ENCODE data around the gene HAO2. TPM values are rescaled to one million over a fixed set of nuclear protein-coding genes. Genes with fewer than 3 reads are reported as not detected.

The HAO2 gene
- total RNA-seq, 1 experiment from 2014 or later: not detected

DNA sequence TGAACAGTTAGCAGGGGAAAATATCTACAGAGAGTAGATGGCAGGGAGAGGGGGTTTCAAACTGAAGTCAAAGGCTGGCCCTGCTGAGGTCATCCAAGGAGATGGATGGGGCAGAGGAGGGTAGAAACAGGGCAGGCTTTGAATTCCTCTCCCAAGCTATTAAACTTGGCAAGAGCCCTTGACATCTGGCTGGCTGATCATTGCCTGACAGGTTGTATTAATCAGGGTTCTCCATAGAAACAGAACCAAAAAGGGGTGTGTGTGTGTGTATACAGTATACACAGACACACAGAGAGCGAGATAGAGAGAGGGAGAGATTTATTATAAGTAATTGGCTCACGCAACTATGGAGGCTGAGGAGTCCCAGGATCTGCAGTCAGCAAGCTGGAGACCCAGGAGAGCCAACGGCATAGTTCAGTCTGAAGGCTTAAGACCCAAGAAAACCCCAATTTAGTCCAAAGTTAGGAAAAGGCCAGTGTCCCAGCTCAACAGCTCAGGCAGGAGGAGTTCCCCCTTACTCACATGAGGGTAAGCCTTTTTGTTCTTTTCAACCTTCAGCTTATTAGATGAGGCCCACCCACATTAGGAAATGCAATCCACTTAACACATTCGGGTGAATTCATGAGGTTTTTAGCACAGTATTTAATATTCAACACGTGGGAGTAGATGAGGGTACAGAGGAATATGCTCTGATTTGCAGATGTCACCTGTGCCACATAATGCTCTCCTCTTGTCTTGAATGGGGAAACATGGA lies 46.7 kb upstream of the HAO2 start:
- CTCF ChIA-PET: no interaction called here
- H3K36me3 ChIP-seq (ENCODE audit: control insufficient read depth, insufficient read depth, low read length): no peaks in the 10 kb centered on the region
- no peaks in the 10 kb centered on the region for H3K9me3 ChIP-seq (ENCODE audit: control insufficient read depth, insufficient read depth, low read depth, low read length)
- in situ Hi-C loops (cut with HindIII; ENCODE audit: low pct_unique_long_range_greater_than_20kb, low sequenced_read_pairs) (no loop called here), intact Hi-C loops (cut with micrococcal nuclease; ENCODE audit: unreplicated experiment) (no loop called here)
- POLR2A ChIA-PET: no interaction called here
- H3K4me1 ChIP-seq (ENCODE audit: control insufficient read depth, insufficient read depth, low read length): no peaks in the 10 kb centered on the region
- BruUV-seq (replicated peaks): no TSS peak
- H3K27ac ChIP-seq (ENCODE audit: low read length): no peak overlapping the region
- no peaks in the 10 kb centered on the region for H3K27me3 ChIP-seq (ENCODE audit: control insufficient read depth, insufficient read depth, low read length)
- ATAC-seq (no peak), DNase-seq (ENCODE audit: low read depth, low spot score) (no peak)
- H3K4me3 ChIP-seq (ENCODE audit: low read depth in 2 of 2, low read length in 2 of 2): no peak overlapping the region
- TF ChIP-seq TCF7L2 (IDR thresholded peaks at IDR 0.05; ENCODE audit: low read depth, low read length): no peak
- no peak for TF ChIP-seq SIN3A (IDR thresholded peaks at IDR 0.05; ENCODE audit: borderline replicate concordance, insufficient read depth, low read depth, low read length)
- TF ChIP-seq, protein P1, sequence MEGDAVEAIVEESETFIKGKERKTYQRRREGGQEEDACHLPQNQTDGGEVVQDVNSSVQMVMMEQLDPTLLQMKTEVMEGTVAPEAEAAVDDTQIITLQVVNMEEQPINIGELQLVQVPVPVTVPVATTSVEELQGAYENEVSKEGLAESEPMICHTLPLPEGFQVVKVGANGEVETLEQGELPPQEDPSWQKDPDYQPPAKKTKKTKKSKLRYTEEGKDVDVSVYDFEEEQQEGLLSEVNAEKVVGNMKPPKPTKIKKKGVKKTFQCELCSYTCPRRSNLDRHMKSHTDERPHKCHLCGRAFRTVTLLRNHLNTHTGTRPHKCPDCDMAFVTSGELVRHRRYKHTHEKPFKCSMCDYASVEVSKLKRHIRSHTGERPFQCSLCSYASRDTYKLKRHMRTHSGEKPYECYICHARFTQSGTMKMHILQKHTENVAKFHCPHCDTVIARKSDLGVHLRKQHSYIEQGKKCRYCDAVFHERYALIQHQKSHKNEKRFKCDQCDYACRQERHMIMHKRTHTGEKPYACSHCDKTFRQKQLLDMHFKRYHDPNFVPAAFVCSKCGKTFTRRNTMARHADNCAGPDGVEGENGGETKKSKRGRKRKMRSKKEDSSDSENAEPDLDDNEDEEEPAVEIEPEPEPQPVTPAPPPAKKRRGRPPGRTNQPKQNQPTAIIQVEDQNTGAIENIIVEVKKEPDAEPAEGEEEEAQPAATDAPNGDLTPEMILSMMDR (IDR thresholded peaks at IDR 0.05): no peak
- TF ChIP-seq, protein P2, sequence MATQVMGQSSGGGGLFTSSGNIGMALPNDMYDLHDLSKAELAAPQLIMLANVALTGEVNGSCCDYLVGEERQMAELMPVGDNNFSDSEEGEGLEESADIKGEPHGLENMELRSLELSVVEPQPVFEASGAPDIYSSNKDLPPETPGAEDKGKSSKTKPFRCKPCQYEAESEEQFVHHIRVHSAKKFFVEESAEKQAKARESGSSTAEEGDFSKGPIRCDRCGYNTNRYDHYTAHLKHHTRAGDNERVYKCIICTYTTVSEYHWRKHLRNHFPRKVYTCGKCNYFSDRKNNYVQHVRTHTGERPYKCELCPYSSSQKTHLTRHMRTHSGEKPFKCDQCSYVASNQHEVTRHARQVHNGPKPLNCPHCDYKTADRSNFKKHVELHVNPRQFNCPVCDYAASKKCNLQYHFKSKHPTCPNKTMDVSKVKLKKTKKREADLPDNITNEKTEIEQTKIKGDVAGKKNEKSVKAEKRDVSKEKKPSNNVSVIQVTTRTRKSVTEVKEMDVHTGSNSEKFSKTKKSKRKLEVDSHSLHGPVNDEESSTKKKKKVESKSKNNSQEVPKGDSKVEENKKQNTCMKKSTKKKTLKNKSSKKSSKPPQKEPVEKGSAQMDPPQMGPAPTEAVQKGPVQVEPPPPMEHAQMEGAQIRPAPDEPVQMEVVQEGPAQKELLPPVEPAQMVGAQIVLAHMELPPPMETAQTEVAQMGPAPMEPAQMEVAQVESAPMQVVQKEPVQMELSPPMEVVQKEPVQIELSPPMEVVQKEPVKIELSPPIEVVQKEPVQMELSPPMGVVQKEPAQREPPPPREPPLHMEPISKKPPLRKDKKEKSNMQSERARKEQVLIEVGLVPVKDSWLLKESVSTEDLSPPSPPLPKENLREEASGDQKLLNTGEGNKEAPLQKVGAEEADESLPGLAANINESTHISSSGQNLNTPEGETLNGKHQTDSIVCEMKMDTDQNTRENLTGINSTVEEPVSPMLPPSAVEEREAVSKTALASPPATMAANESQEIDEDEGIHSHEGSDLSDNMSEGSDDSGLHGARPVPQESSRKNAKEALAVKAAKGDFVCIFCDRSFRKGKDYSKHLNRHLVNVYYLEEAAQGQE (IDR thresholded peaks at IDR 0.05; ENCODE audit: insufficient read depth in 1 of 2, low read depth in 2 of 2, low read length in 1 of 2): no peak
- TF ChIP-seq POLR2AphosphoS5 (IDR thresholded peaks at IDR 0.05; ENCODE audit: low read depth, low read length): no peak

DNA sequence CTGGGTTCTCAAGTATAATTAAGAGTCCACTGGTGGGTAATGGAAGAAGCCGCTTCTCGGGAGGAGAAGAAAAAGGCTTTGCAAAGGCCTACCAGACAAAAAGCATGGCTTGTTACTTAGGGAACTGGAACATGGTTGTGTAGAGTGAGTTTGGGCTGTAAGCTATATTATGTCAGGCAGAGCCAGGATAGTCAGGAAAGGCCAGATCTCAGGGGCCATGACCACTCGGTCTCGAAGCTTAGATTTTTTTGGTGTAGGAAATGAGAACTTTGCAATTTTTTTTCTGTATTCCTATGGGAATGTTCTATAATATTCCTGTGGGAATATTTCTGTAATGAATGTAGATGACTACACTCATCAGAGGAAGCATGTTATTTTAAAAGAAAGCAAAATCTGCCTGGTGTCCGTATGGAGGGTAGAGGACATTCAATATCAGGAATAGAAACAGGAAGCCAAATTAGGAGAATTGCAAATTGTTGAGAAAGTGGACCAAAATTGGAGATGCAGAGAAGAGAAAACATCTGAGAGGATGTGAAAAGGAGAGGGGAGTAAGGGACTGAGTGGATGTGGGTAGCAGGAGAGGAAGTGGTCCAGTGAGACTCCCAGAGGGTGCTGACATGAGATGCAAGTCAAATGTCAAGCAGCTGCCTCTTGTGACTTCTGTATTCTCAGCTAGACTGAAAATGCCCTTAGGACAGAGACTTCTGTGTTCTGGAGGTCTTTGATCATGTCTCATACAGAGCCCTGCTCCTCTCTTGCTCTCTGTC lies 45.2 kb upstream of the HAO2 start:
- POLR2A ChIA-PET: no interaction called here
- no peak for DNase-seq (ENCODE audit: low read depth, low spot score)
- no peaks in the 10 kb centered on the region for H3K36me3 ChIP-seq (ENCODE audit: control insufficient read depth, insufficient read depth, low read length)
- ATAC-seq: no peak
- H3K27ac ChIP-seq (ENCODE audit: low read length): no peak overlapping the region
- no peak overlapping the region for H3K4me3 ChIP-seq (ENCODE audit: low read depth in 2 of 2, low read length in 2 of 2)
- no peaks in the 10 kb centered on the region for H3K9me3 ChIP-seq (ENCODE audit: control insufficient read depth, insufficient read depth, low read depth, low read length)
- in situ Hi-C loops (cut with HindIII; ENCODE audit: low pct_unique_long_range_greater_than_20kb, low sequenced_read_pairs): no loop called here
- TF ChIP-seq TCF7L2 (IDR thresholded peaks at IDR 0.05; ENCODE audit: low read depth, low read length): no peak
- no peak for TF ChIP-seq POLR2AphosphoS5 (IDR thresholded peaks at IDR 0.05; ENCODE audit: low read depth, low read length)
- no peak for TF ChIP-seq SIN3A (IDR thresholded peaks at IDR 0.05; ENCODE audit: borderline replicate concordance, insufficient read depth, low read depth, low read length)
- TF ChIP-seq, protein P2 (IDR thresholded peaks at IDR 0.05; ENCODE audit: insufficient read depth in 1 of 2, low read depth in 2 of 2, low read length in 1 of 2): no peak
- TF ChIP-seq, protein P1 (IDR thresholded peaks at IDR 0.05): no peak
- CTCF ChIA-PET: interaction anchor here (0.5 kb wide), 1 partner anchor 16 kb away, joined by 3 read pairs; no protein-coding TSS in a partner anchor
- H3K4me1 ChIP-seq (ENCODE audit: control insufficient read depth, insufficient read depth, low read length): no peaks in the 10 kb centered on the region; the same call in 1 of the 2 replicates
- no peaks in the 10 kb centered on the region; the same call in 1 of the 2 replicates for H3K27me3 ChIP-seq (ENCODE audit: control insufficient read depth, insufficient read depth, low read length)
- intact Hi-C loops (cut with micrococcal nuclease; ENCODE audit: unreplicated experiment): no loop called here
- no TSS peak for BruUV-seq (replicated peaks)
